HuH-7 (cell line): ENCODE data around the gene SNN.

Source experiments
- DNase-seq: peaks from one replicate; pipeline ENCODE4 v3.0.0; 2011; ENCODE audit warnings: low spot score

The SNN gene

GRCh38 chr16:11667221-11667823 lies 933 bp upstream of the SNN start:
- DNase-seq: no peak

GRCh38 chr16:11668623-11669379 lies 546 bp downstream of the SNN start:
- DNase-seq: no peak

DNA sequence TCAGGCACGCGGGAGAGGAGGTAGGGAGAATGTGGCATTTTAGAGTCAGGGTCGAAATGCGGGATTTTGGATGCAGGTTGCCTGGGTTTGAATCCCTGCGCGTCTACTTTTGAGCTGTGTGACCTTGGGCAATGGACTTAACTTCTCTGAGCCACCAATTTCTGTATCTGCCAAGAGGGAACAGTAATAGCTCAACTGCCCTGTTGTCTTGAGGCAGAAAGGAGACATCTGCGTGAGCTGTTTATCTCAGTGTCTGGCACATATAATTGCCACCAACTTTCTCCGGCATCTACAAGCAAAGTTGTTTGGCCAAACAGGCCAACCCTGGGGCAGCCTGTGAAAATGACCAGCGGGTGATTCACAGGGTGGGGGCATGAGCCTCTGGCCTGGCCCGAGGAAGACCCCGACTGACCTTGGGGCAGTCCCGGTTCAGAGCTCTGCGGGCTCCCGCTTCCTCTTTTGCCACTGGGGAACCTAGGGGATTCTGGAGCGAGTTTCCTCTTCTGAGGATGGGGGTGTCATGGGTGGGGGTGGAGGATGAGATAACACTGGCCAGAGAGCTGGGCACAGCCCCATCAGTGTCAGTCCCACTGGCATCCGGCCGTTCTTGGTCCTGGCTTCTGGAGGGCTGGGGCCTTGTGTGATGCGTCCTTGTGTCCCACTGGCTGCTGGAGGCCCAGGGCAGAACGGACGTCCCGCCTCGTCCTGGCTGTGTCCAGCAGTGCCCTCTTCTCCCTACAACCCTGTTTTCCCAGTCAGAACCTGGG lies 1.3 kb downstream of the SNN start:
- DNase-seq: no peak

GRCh38 chr16:11670171-11671131 lies 2.2 kb downstream of the SNN start:
- no peak for DNase-seq

GRCh38 chr16:11671271-11671670 lies 3.0 kb downstream of the SNN start:
- no peak for DNase-seq

DNA sequence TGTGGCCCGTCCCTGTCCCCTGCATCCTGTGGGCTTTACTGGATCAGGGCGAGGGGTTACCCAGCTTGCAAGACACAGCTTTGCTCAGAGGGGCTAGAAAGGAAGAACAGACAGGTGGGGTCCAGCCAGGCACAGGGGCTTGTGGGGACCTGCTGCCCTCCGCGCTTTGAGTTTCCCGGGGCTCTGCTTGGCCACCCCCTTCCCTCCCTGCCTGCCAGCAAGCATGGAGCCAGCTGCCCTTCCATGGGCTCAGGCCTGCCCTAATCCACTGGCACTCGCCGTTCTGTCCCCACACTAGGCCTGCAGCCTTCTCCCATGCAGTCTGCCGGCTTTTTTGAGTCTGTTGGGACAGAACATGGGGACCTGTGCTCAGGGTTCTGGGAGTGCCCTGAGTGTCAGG lies 3.4 kb downstream of the SNN start:
- DNase-seq: no peak

- DNase-seq: no peak
Measured at GRCh38 chr16:11672206-11673090, 4.2 kb downstream of the SNN start.

DNA sequence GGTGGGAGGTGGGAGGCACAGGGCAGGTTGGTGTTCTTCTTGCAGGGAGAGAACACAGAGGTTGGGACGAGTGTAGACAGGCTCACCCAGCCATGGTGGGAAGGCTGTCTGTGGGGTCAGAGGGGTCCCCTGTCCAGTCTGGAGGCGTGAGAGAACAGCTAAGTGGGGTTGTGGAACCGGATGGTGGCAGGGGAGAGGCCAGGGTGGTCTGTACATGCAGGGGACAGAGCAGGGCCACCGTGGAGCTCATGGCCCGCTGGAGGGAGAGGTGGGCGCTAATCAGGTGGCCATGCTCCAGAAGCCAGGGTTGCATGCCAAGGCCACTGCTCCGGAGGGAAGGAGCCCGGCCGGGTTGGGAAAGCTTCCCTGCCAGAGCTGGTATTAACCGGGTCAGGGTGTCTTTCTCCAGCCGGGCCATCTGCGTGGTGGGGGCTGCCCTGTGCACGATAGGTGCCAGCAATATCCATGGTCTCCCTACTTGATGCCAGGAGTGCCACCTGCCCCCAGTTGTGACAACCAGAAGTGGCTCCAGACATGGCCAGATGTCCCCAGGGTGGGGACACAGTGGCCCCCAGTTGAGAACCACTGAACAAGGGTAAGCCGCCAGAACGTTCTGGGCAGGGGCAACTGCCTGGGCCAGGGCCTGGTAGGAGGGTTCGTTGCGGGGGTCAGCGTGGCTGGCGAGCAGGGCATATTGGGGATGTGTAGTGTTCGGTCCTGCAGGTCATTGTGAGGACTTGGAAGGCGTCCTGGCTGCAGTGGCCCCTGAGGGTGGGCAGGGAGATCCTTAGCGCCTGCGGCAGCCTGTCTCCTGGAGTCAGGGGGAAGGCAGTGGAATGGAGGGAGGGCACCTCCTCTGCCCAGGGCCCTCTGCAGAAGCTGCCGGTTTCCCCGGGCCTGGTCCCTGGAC lies 5.1 kb downstream of the SNN start:
- no peak for DNase-seq

GRCh38 chr16:11674001-11674817 lies 6.0 kb downstream of the SNN start:
- DNase-seq: no peak

- DNase-seq: no peak
Measured at GRCh38 chr16:11674818-11675560, 6.7 kb downstream of the SNN start.

- DNase-seq: no peak
Measured at GRCh38 chr16:11675561-11676511, 7.6 kb downstream of the SNN start.

- DNase-seq: no peak
Measured at GRCh38 chr16:11676799-11677198, 8.5 kb downstream of the SNN start.

- no peak for DNase-seq
Measured at GRCh38 chr16:11677451-11677951, 9.2 kb downstream of the SNN start.

DNA sequence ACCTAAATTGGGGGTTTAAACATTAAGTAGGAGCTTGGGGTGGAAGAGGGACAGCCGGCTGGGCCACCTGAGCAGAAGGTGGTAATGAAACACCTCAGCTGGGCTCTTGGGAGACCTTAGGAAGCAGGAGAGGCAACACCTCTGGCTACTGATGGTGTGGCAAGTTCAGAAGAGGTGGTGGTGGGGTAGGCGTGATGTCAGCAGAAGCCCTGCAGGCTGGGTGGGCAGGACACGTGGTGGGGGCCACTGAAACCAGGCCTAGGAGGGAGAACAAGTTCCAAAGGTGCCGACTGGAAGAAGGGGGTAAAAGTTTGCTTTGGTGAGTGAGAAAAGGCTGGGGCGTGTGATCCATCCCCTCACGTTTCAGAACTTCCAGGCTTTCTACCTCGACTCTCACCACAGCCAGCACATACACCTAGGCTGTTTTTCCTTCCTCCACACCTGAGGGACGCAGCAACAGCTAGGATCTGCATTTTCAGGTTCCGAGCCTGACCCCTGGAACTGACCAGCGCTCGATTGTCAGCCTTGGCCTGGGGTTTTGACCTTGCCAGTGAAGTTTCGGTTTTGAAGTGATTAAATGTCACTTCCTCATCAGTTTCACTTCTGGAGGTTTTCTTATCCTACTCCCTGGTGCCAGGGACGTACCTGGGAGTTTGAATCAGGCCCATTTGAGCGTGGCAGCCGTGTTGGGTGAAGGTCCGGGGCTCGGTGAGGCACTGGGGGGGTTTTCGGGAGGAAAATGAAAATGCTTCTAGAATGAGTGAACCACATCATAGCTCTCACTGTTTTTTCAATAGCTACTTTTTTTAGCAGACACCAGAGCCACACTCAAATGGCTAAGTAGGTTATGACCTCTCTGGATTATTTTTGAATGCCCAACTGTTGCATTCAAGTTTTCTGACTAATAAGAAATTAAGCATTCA lies 10.0 kb downstream of the SNN start:
- DNase-seq: no peak

GRCh38 chr16:11679250-11679649 lies 11.0 kb downstream of the SNN start:
- DNase-seq: no peak
